ENCODE data around the gene STEAP1.

DNA sequence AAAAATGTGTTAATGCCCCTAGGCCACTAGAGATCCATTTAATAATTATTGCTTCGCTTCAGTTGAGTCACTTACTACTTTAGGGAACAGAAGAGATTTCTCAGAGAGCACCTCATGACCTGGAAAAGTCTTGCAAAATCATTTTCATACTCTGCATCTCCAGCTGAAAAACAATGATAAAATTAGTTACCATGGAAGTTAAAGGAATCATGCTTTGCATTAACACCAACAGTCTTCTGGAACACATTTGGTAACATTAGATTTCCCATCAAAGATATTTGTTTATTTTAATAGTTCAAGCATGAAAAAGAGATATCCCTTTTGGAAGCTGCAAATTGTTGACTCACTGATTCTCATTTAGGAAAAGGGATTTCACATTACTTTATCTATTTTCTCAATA is 55.5 kb downstream of the STEAP1 start:
- no peak for TF ChIP-seq POLR2A (IDR thresholded peaks at IDR 0.05)
- TF ChIP-seq, protein P1, sequence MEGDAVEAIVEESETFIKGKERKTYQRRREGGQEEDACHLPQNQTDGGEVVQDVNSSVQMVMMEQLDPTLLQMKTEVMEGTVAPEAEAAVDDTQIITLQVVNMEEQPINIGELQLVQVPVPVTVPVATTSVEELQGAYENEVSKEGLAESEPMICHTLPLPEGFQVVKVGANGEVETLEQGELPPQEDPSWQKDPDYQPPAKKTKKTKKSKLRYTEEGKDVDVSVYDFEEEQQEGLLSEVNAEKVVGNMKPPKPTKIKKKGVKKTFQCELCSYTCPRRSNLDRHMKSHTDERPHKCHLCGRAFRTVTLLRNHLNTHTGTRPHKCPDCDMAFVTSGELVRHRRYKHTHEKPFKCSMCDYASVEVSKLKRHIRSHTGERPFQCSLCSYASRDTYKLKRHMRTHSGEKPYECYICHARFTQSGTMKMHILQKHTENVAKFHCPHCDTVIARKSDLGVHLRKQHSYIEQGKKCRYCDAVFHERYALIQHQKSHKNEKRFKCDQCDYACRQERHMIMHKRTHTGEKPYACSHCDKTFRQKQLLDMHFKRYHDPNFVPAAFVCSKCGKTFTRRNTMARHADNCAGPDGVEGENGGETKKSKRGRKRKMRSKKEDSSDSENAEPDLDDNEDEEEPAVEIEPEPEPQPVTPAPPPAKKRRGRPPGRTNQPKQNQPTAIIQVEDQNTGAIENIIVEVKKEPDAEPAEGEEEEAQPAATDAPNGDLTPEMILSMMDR (IDR thresholded peaks at IDR 0.05 in 8 of 11, conservative IDR thresholded peaks at IDR 0.05 in 3 of 11): no peak
- no peak for TF ChIP-seq POLR2AphosphoS5 (IDR thresholded peaks at IDR 0.05)
